Neural progenitor cell (in vitro differentiated cells): ENCODE data around the gene MYH3. TPM values are rescaled to one million over a fixed set of nuclear protein-coding genes. Genes with fewer than 3 reads are reported as not detected.
A peak's percentile ranks its signal among the peaks of the same experiment; 100 is the strongest.

Source experiments
- DNase-seq: peaks from one replicate; pipeline ENCODE4 v3.0.0-alpha.2; 2016; ENCODE audit warnings: low spot score
- H2AFZ ChIP-seq: fragments of 200-600 bp; sonication (generic); replicated peaks from 2 replicates; pipeline ENCODE4 v1.6.1; 2016; ENCODE audit warnings: antibody characterized with exemption
- H3F3A ChIP-seq: fragments of 200-600 bp; sonication (generic); 2 replicates; pipeline ENCODE4 v1.6.1; 2016; ENCODE audit warnings: antibody characterized with exemption, low read depth
- H3K27ac ChIP-seq: fragments of 200-600 bp; sonication (generic); 2 replicates; pipeline ENCODE4 v1.5.1; 2016; ENCODE audit warnings: mild to moderate bottlenecking
- H3K27me3 ChIP-seq: fragments of 200-600 bp; sonication (generic); 2 replicates; pipeline ENCODE4 v1.6.1; 2016; ENCODE audit warnings: mild to moderate bottlenecking, moderate library complexity
- H3K36me3 ChIP-seq: fragments of 200-600 bp; sonication (generic); 2 replicates; pipeline ENCODE4 v1.5.1; 2016
- H3K4me1 ChIP-seq: fragments of 200-600 bp; sonication (generic); 2 replicates; pipeline ENCODE4 v1.6.1; 2016; ENCODE audit warnings: mixed run types
- H3K4me2 ChIP-seq: fragments of 200-600 bp; sonication (generic); 2 replicates; pipeline ENCODE4 v1.6.1; 2016
- H3K4me3 ChIP-seq: fragments of 200-600 bp; sonication (generic); 2 replicates; pipeline ENCODE4 v1.5.1; 2016
- H3K79me2 ChIP-seq: fragments of 200-600 bp; sonication (generic); 2 replicates; pipeline ENCODE4 v1.6.1; 2016; ENCODE audit warnings: low read depth
- H3K9ac ChIP-seq: fragments of 200-600 bp; sonication (generic); 2 replicates; pipeline ENCODE4 v1.6.1; 2016
- H3K9me3 ChIP-seq: fragments of 200-600 bp; sonication (generic); 2 replicates; pipeline ENCODE4 v1.5.1; 2016; ENCODE audit warnings: low read depth
- H4K20me1 ChIP-seq: fragments of 200-600 bp; sonication (generic); 2 replicates; pipeline ENCODE4 v1.6.1; 2016; ENCODE audit warnings: low read depth
- H3K27ac Mint-ChIP-seq: 3 replicates; pipeline ENCODE4 v1.8.0; 2021; ENCODE audit warnings: mixed read lengths
- H3K27me3 Mint-ChIP-seq: 2 replicates; pipeline ENCODE4 v1.8.0; 2022; ENCODE audit warnings: low read depth, mild to moderate bottlenecking, inconsistent platforms, moderate library complexity, mixed read lengths; ENCODE audit not compliant: insufficient read depth
- H3K36me3 Mint-ChIP-seq: 3 replicates; pipeline ENCODE4 v1.8.0; 2021; ENCODE audit warnings: mixed read lengths
- H3K4me1 Mint-ChIP-seq: 3 replicates; pipeline ENCODE4 v1.8.0; 2021; ENCODE audit warnings: mixed read lengths
- H3K4me3 Mint-ChIP-seq: 3 replicates; pipeline ENCODE4 v1.8.0; 2021; ENCODE audit warnings: mild to moderate bottlenecking, moderate library complexity, mixed read lengths
- H3K9me3 Mint-ChIP-seq: 3 replicates; pipeline ENCODE4 v1.8.0; 2020; ENCODE audit warnings: mixed read lengths
- EZH2 ChIP-seq: fragments of 200-600 bp; sonication (generic); IDR thresholded peaks from 2 replicates; pipeline ENCODE4 v1.6.1; 2017; ENCODE audit warnings: antibody characterized with exemption, mild to moderate bottlenecking, moderate library complexity
- EZH2phosphoT487 ChIP-seq: fragments of 200-600 bp; sonication (generic); IDR thresholded peaks from 2 replicates; pipeline ENCODE4 v1.6.1; 2017; ENCODE audit warnings: antibody characterized with exemption
- total RNA-seq: library from RNA; depleted of rRNA; stranded (reverse); fragments of >200 nt; gene quantifications from 2 replicates; pipeline ENCODE4 v1.2.3, GENCODE V29; 2015; ENCODE audit warnings: low replicate concordance
- TF ChIP-seq, protein P1 (sequence below): fragments of 200-600 bp; sonication (generic); IDR thresholded peaks from 2 replicates; pipeline ENCODE4 v1.5.1; 2017; ENCODE audit warnings: antibody characterized with exemption, mild to moderate bottlenecking

MYH3 gene
- total RNA-seq, 1 donor from 2014 or later: 0.36 TPM

DNA sequence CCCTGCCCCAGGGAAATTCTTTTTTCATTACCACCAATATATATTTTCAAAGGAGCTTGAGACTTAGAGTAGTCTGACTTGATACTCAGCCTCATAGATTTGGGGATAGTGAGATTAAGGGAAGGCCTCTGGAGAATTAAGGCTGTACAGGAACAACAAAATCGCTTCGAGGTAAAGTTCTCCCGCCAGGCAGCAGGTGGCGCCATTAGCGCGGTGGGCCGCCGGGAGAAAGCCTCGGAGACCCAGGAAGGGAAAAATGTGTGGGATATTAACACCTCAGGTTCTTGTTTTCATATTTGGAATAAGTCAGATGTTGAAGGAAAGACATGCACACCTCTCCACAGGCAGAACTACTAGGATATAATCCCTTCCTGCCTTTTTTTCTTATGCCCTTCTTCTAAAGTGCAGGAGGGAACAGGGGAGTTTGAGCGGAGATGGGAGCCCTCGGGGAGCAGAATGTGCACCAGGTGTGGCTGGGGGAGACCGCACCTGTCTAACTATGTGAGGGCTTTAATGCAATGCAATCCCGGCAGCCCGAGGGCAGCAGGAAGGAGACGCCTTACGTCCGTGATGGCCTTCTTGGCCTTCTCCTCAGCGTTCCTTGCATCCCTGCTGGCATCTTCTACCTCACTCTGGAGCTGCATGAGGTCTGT, 25.9 kb downstream of the MYH3 start:
- no peak overlapping the region for H3K4me3 ChIP-seq
- no peaks in the 10 kb centered on the region for H3K36me3 ChIP-seq
- TF ChIP-seq EZH2 (no peak), EZH2phosphoT487 (no peak)
- TF ChIP-seq, protein P1, sequence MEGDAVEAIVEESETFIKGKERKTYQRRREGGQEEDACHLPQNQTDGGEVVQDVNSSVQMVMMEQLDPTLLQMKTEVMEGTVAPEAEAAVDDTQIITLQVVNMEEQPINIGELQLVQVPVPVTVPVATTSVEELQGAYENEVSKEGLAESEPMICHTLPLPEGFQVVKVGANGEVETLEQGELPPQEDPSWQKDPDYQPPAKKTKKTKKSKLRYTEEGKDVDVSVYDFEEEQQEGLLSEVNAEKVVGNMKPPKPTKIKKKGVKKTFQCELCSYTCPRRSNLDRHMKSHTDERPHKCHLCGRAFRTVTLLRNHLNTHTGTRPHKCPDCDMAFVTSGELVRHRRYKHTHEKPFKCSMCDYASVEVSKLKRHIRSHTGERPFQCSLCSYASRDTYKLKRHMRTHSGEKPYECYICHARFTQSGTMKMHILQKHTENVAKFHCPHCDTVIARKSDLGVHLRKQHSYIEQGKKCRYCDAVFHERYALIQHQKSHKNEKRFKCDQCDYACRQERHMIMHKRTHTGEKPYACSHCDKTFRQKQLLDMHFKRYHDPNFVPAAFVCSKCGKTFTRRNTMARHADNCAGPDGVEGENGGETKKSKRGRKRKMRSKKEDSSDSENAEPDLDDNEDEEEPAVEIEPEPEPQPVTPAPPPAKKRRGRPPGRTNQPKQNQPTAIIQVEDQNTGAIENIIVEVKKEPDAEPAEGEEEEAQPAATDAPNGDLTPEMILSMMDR: peak; percentile 90
- no peak overlapping the region for H3K4me2 ChIP-seq
- H4K20me1 ChIP-seq: no peaks in the 10 kb centered on the region
- DNase-seq: peak; percentile 50
- no peaks in the 10 kb centered on the region for H3K4me1 ChIP-seq
- H3K36me3 Mint-ChIP-seq: peaks cover 3% of the 10 kb centered on the region
- no peak overlapping the region for H3K4me3 Mint-ChIP-seq
- no peaks in the 10 kb centered on the region for H3K27me3 ChIP-seq
- peak overlapping the region; percentile 11 for H2AFZ ChIP-seq
- no peak overlapping the region for H3K27ac ChIP-seq
- H3K79me2 ChIP-seq: no peaks in the 10 kb centered on the region
- no peak overlapping the region for H3K27ac Mint-ChIP-seq
- H3K9me3 ChIP-seq: no peaks in the 10 kb centered on the region
- no peaks in the 10 kb centered on the region for H3F3A ChIP-seq
- no peaks in the 10 kb centered on the region for H3K9me3 Mint-ChIP-seq
- H3K27me3 Mint-ChIP-seq: no peaks in the 10 kb centered on the region
- no peak overlapping the region for H3K9ac ChIP-seq
- no peaks in the 10 kb centered on the region for H3K4me1 Mint-ChIP-seq

DNA sequence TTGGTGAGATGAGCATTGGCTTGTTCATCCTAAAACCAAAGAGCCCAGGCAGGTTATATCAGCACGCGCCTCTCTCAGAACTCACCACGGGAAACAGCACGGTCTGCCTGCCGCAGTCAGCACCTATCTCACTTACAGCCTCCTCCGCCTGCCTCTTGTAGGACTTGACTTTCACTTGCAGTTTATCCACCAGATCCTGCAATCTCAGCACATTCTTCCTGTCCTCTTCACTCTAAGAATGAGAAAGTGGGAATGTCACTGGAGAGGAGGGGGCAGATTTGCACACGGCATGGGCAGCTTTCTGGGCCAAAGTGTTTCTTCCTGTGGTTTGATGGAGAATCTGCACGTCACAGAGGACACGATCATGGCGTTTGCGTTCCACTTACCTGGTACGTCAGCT, 27.4 kb downstream of the MYH3 start:
- TF ChIP-seq EZH2: no peak
- no peak for TF ChIP-seq EZH2phosphoT487
- TF ChIP-seq, protein P1: no peak

DNA sequence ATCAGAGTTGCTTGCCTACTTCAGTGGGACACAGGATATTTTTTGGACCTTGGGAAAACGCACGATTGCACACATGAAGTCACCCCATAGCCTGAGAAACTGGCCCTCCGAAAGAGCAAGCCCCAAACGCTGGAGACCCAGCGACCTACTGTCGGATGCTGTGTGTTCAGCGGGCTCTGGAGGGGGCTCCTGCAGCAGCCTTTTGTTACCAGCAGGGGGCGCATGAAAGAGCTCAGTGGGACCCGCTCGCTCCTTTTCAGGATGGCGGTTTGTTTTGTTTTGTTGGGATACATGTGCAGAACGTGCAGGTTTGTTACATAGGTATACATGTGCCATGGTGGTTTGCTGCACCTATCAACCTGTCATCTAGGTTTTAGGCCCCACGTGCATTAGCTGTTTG, 28.4 kb downstream of the MYH3 start:
- DNase-seq: peak; percentile 47
- TF ChIP-seq EZH2phosphoT487: no peak
- TF ChIP-seq, protein P1: peak; percentile 62
- Histone ChIP-seq H3K9me3 (no peaks in the 10 kb centered on the region), H3F3A (no peaks in the 10 kb centered on the region), H3K36me3 (no peaks in the 10 kb centered on the region), H3K27me3 (no peaks in the 10 kb centered on the region), H3K4me1 (no peaks in the 10 kb centered on the region), H3K4me2 (no peak overlapping the region), H2AFZ (no peak overlapping the region), H3K9ac (no peak overlapping the region), H3K27ac (no peak overlapping the region), H3K4me3 (no peak overlapping the region), H3K79me2 (no peaks in the 10 kb centered on the region), H4K20me1 (no peaks in the 10 kb centered on the region)
- no peaks in the 10 kb centered on the region for H3K4me1 Mint-ChIP-seq
- H3K4me3 Mint-ChIP-seq: no peak overlapping the region
- H3K27me3 Mint-ChIP-seq: no peaks in the 10 kb centered on the region
- H3K27ac Mint-ChIP-seq: no peak overlapping the region
- no peaks in the 10 kb centered on the region for H3K36me3 Mint-ChIP-seq
- no peaks in the 10 kb centered on the region for H3K9me3 Mint-ChIP-seq

More for the DNA sequence above, 27.4 kb downstream of the MYH3 start:
- DNase-seq: no peak
- H3F3A ChIP-seq: no peaks in the 10 kb centered on the region
- no peak overlapping the region for H3K9ac ChIP-seq
- H3K4me1 Mint-ChIP-seq: no peaks in the 10 kb centered on the region
- no peak overlapping the region for H3K27ac Mint-ChIP-seq
- H3K36me3 ChIP-seq: no peaks in the 10 kb centered on the region
- no peak overlapping the region for H3K4me2 ChIP-seq
- H4K20me1 ChIP-seq: no peaks in the 10 kb centered on the region
- H3K27me3 Mint-ChIP-seq: no peaks in the 10 kb centered on the region
- no peaks in the 10 kb centered on the region for H3K79me2 ChIP-seq
- no peak overlapping the region for H3K27ac ChIP-seq
- H2AFZ ChIP-seq: no peak overlapping the region
- no peaks in the 10 kb centered on the region for H3K9me3 ChIP-seq
- no peaks in the 10 kb centered on the region for H3K4me1 ChIP-seq
- no peak overlapping the region for H3K4me3 Mint-ChIP-seq
- no peaks in the 10 kb centered on the region for H3K27me3 ChIP-seq
- H3K4me3 ChIP-seq: no peak overlapping the region
- H3K9me3 Mint-ChIP-seq: no peaks in the 10 kb centered on the region
- no peaks in the 10 kb centered on the region for H3K36me3 Mint-ChIP-seq
